SU-DHL-6 (cell line): ENCODE data around the gene LETM1.

Experiments used
- EZH2phosphoT487 ChIP-seq: fragments of 200-600 bp; sonication (generic), shearing (Covaris generic); conservative IDR thresholded peaks from 2 replicates; pipeline ENCODE4 v1.6.1; 2018; ENCODE audit warnings: mild to moderate bottlenecking, antibody characterized with exemption, low read length, moderate library complexity, mixed read lengths
- TF ChIP-seq, protein P1 (sequence below): fragments of 200-600 bp; sonication (generic); IDR thresholded peaks from one replicate; pipeline ENCODE4 v1.5.1; 2017; ENCODE audit warnings: antibody characterized with exemption, mild to moderate bottlenecking, low read length, moderate library complexity; ENCODE audit not compliant: insufficient read depth, poor library complexity, severe bottlenecking

GRCh38 chr4:1855333-1856070 lies 454 bp downstream of the LETM1 start:
- TF ChIP-seq, protein P1, sequence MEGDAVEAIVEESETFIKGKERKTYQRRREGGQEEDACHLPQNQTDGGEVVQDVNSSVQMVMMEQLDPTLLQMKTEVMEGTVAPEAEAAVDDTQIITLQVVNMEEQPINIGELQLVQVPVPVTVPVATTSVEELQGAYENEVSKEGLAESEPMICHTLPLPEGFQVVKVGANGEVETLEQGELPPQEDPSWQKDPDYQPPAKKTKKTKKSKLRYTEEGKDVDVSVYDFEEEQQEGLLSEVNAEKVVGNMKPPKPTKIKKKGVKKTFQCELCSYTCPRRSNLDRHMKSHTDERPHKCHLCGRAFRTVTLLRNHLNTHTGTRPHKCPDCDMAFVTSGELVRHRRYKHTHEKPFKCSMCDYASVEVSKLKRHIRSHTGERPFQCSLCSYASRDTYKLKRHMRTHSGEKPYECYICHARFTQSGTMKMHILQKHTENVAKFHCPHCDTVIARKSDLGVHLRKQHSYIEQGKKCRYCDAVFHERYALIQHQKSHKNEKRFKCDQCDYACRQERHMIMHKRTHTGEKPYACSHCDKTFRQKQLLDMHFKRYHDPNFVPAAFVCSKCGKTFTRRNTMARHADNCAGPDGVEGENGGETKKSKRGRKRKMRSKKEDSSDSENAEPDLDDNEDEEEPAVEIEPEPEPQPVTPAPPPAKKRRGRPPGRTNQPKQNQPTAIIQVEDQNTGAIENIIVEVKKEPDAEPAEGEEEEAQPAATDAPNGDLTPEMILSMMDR = no peak
- no peak for TF ChIP-seq EZH2phosphoT487
